ENCODE measurements around the gene MS4A6E. TPM values are rescaled to one million over a fixed set of nuclear protein-coding genes. Genes with fewer than 3 reads are reported as not detected.
"Not testable (repeated sequence)": the region's sequence is repeated elsewhere in the genome, so short reads cannot be mapped to it uniquely, and the experiment has no call there.

MS4A6E gene
- total RNA-seq, 1 donor: not detected

DNA sequence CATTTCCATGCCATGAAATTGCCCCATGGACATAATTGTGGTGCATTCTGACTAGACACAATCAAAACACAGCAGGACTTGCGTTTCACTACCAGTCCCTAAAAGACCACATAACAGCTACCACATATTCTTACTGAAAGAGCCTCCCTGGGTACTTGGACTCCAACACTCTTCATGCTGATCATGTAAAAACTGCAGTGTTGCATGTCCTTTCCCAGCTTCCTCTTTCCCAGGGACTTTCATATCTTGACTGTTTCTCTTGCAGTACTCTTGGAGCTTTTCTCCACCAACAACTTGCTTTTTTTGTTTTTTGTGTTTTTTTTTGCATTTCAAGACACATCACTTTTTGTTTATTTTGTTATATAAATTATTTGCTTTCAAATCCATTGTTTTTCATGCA is 22.9 kb downstream of the MS4A6E start:
- Histone ChIP-seq H3K4me3 (ENCODE audit: low read length) (no peak overlapping the region), H3K4me1 (ENCODE audit: insufficient read depth, low read length) (peaks cover 15% of the 10 kb centered on the region), H3K27me3 (ENCODE audit: insufficient read depth, low read length) (no peaks in the 10 kb centered on the region), H3K9me3 (ENCODE audit: low read depth, low read length) (no peaks in the 10 kb centered on the region)

DNA sequence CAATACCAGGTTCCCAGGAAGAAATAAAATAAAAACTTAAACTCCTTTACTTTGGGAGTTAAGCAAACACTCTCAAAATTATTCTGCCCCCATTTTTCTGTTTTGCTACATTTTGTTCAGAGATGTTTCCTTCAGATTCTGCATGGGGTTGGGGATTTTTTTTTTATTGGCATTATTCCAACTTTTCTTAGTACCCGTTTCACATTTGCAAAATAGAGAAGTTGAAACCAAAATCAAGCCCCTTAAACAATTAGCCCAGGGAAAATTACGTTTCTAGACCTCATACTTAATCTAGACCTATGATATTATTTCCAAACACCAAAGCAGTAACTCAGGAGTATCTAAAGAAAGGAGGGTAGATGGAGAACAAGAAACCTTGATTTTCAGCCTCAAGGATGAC is 30.7 kb downstream of the MS4A6E start:
- H3K4me3 ChIP-seq (ENCODE audit: low read length): no peak overlapping the region
- no peaks in the 10 kb centered on the region for H3K27me3 ChIP-seq (ENCODE audit: insufficient read depth, low read length)
- peaks cover 17% of the 10 kb centered on the region for H3K4me1 ChIP-seq (ENCODE audit: insufficient read depth, low read length)
- no peaks in the 10 kb centered on the region for H3K9me3 ChIP-seq (ENCODE audit: low read depth, low read length)

DNA sequence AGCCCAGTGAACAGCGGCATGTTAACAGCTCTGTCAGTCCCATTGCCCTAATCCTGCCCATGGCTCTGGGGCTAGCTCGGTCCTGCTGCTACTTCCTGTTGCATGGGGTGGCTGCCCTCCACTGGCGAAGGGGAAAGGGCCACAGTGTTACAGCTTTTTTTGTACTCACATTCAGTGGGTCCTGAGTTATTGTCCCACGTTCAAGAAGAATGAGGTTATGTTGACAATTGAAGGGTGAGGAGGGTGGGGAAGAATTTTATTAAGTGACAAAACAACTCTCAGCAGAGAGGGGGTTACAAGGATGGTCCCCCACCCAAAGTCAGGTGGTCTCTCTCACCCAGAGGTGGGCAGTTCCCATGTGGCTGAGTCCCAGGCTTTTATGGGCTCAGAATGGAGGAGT is 33.6 kb downstream of the MS4A6E start:
- H3K9me3 ChIP-seq (ENCODE audit: low read depth, low read length): no peaks in the 10 kb centered on the region
- no peak overlapping the region for H3K4me3 ChIP-seq (ENCODE audit: low read length)
- peaks cover 46% of the 10 kb centered on the region for H3K4me1 ChIP-seq (ENCODE audit: insufficient read depth, low read length)
- H3K27me3 ChIP-seq (ENCODE audit: insufficient read depth, low read length): no peaks in the 10 kb centered on the region

DNA sequence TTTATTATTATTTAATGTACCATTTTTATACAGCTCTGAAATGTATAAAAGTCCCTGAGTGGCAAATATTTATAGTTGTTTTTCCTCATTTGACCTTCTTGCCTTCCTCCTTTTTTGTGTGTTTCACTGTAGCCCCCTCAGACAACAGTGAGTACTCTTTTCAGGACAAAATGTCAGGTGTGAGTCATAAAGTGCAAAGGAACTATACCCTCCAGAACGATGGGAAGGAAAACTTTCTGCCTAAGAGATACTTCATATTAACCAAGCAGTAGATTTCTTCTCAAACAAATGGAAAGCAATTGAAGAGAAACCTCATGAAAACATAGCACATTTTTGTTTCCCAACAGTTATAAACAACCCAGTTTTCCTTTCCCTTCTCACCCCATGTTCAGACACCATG is 35.2 kb downstream of the MS4A6E start:
- H3K9me3 ChIP-seq (ENCODE audit: low read depth, low read length): no peaks in the 10 kb centered on the region
- H3K4me1 ChIP-seq (ENCODE audit: insufficient read depth, low read length): peaks cover 59% of the 10 kb centered on the region
- H3K4me3 ChIP-seq (ENCODE audit: low read length): no peak overlapping the region
- H3K27me3 ChIP-seq (ENCODE audit: insufficient read depth, low read length): no peaks in the 10 kb centered on the region

DNA sequence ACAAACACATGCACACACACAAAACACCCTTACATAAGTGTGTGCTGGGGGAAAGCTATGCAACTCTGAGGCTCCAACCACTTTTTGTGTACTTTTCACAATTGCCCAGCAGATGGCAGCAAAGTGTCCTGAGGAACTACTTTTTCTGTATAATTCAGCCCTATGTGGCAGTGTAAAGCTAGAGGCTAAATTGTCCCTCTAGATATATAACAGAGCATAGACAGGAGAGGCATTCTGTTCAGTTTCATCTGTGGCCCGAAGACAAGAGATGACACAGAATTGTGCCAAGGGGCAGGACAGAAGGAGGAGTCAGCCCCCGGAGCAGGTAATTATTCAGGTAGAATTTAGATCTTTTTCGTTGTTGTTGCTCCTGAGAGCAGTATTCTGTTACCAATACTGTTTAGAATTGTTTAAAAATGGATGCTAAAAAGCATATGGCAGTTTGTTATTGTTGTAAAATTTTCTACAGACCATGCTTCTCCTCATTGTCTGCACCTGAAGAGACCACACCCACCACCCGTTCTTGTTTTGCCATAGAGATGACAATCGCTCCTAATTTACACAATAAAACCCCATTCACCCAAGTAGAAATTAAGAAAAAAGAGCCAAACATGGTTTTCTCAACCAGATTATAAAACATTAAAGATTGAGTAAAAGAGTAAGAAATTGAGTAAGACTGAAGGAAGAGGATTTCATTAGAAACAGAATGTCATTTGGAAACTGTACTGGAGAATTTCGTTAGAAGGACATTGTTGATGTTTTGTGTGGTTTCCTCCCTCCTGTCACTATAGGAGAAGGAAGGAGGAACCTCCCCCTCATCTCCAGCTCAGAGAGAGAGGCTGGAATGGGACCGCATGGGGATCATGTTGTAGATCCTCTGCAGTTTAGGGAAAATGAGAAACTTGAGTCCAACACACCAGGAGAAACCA is 36.8 kb downstream of the MS4A6E start:
- Histone ChIP-seq H3K4me1 (ENCODE audit: insufficient read depth, low read length) (peaks cover 62% of the 10 kb centered on the region), H3K9me3 (ENCODE audit: low read depth, low read length) (no peaks in the 10 kb centered on the region), H3K27me3 (ENCODE audit: insufficient read depth, low read length) (no peaks in the 10 kb centered on the region), H3K4me3 (ENCODE audit: low read length) (peak overlapping the region; percentile 4)

DNA sequence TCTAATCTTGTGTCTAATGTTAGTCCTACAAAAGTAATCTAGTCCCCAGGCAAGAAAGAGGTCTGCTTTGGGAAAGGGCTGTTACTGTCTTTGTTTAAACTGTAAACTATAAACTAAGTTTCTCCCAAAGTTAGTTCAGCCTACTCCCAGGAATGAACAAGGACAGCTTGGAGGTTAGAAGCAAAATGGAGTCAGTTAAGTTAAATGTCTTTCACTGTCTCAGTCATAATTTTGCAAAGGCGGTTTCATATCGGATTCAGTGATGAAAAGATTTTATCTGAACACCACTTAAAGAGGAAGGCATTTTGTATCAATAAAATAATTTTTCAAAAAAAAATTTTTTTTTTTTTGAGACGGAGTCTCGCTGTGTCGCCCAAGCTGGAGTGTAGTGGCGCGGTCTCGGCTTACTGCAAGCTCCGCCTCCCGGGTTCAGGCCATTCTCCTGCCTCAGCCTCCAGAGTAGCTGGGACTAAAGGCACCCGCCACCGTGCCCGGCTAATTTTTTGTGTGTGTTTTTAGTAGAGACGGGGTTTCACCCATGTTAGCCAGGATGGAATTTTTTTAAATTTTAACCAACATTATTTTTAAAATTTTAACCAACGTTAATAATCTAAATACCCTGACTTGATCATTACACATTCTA is 39.3 kb downstream of the MS4A6E start:
- not testable (repeated sequence) for H3K27me3 ChIP-seq (ENCODE audit: insufficient read depth, low read length); H3K4me3 ChIP-seq (ENCODE audit: low read length); H3K9me3 ChIP-seq (ENCODE audit: low read depth, low read length)
- peaks cover 71% of the 10 kb centered on the region for H3K4me1 ChIP-seq (ENCODE audit: insufficient read depth, low read length)

DNA sequence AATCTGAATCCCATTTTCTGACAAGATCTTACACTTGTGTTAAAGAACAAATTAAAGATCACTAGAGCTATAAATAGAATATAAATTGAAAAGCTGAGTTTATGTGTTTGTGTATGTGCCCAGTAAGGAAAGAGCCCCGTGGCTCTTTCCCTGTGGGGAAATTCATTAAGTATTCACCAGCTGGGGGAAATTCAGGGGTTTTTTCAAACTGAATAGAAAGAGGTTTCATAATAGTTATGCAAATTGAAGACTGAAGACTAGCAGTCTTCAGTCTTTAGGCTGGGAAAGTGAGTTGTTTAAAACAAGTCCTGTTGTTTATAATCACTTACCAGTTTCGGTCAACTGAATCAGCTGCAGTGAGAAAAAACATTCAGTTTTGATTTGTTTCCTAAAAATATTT is 40.0 kb downstream of the MS4A6E start:
- Histone ChIP-seq H3K4me3 (ENCODE audit: low read length) (no peak overlapping the region), H3K9me3 (ENCODE audit: low read depth, low read length) (no peaks in the 10 kb centered on the region), H3K4me1 (ENCODE audit: insufficient read depth, low read length) (peaks cover 77% of the 10 kb centered on the region), H3K27me3 (ENCODE audit: insufficient read depth, low read length) (no peaks in the 10 kb centered on the region)

DNA sequence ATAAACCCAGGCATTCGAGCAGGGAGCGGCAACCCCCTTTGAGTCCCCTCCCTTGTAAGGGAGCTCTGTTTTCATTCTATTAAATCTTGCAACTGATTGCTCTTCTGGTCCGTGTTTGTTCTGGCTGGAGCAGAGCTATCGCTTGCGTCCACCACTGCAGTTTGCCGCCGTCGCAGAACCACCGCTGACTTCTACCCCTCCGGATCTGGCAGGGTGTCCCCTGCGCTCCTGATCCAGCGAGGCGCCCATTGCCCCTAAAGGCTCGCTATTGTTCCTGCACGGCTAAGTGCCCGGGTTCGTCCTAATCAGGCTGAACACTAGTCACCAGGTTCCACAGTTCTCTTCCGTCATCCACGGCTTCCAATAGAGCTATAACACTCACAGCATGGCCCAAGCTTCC is 40.8 kb downstream of the MS4A6E start:
- Histone ChIP-seq H3K4me1 (ENCODE audit: insufficient read depth, low read length) (peaks cover 76% of the 10 kb centered on the region), H3K9me3 (ENCODE audit: low read depth, low read length) (no peaks in the 10 kb centered on the region), H3K4me3 (ENCODE audit: low read length) (no peak overlapping the region)

DNA sequence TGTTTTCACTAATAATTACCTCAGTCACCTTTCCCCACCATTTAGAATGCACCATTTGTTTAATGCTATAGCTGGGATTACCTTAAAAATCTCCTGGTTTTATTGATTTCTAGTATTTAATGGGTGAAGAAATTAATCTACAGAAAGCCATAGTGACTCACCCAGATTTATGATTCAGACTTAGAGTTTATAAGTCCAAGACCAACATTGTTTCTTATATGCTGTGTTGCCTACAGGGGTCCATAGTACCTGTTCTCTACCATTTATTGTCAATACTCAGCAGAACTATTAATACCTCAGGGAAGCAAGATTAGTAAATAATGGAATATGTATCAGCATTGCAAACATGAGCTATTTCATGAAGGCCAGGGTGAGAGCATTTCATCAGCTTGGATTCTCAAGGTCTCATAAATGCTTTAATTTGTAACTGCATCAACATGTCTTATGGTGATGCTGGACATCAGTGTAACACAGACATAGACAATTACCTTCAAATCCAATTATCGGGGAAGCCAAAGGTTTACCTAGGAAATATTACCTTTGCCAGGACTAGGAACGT is 43.3 kb downstream of the MS4A6E start:
- Histone ChIP-seq H3K27me3 (ENCODE audit: insufficient read depth, low read length) (no peaks in the 10 kb centered on the region), H3K4me1 (ENCODE audit: insufficient read depth, low read length) (peaks cover 56% of the 10 kb centered on the region)

More for the DNA sequence above, 40.8 kb downstream of the MS4A6E start:
- no peaks in the 10 kb centered on the region for H3K27me3 ChIP-seq (ENCODE audit: insufficient read depth, low read length)

DNA sequence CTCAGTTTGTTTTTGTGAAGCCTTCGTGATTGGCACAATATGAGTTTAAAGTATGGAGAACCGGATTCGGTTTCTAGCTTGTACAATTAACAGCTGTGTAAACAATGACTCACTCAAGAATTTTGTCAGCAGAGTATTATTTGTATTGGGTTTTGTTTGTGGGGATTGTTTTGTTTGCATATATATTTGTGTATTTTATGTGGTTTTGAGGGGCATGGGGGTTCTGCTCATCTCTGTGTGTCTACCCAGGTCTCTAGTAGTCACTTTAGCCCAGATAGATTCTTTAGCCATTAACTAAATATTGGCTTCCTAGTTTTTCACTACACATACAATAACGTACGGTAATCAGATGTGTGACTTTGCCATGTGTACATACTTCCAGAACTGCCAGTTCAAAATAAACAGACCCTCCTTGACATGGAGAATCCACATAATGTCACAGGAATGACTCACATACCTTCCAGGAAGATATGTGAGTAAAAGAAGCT is 43.8 kb downstream of the MS4A6E start:
- Histone ChIP-seq H3K27me3 (ENCODE audit: insufficient read depth, low read length) (no peaks in the 10 kb centered on the region), H3K4me1 (ENCODE audit: insufficient read depth, low read length) (peaks cover 57% of the 10 kb centered on the region), H3K4me3 (ENCODE audit: low read length) (no peak overlapping the region), H3K9me3 (ENCODE audit: low read depth, low read length) (no peaks in the 10 kb centered on the region)

More for the DNA sequence above, 43.3 kb downstream of the MS4A6E start:
- Histone ChIP-seq H3K4me3 (ENCODE audit: low read length) (no peak overlapping the region), H3K9me3 (ENCODE audit: low read depth, low read length) (no peaks in the 10 kb centered on the region)

DNA sequence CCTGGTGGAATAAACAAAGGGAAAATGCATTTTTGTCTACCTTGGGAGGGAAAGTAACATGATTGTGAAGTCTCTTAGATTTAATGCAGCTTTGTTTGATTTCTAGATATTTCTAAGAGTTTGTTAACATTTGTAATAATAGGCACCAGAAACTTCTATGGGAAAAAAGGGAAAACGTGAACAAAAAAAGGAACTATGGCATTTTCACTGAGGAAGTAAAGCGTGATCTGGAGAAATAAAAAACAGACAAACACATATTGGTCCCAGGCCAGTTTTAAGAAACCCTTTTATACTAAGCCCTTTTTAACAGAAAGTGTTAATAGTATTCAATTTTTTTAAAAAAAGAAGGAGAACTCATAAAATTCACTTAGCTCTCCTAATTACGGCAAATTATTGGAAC is 44.3 kb downstream of the MS4A6E start:
- Histone ChIP-seq H3K4me3 (ENCODE audit: low read length) (no peak overlapping the region), H3K27me3 (ENCODE audit: insufficient read depth, low read length) (no peaks in the 10 kb centered on the region), H3K4me1 (ENCODE audit: insufficient read depth, low read length) (peaks cover 57% of the 10 kb centered on the region), H3K9me3 (ENCODE audit: low read depth, low read length) (no peaks in the 10 kb centered on the region)

DNA sequence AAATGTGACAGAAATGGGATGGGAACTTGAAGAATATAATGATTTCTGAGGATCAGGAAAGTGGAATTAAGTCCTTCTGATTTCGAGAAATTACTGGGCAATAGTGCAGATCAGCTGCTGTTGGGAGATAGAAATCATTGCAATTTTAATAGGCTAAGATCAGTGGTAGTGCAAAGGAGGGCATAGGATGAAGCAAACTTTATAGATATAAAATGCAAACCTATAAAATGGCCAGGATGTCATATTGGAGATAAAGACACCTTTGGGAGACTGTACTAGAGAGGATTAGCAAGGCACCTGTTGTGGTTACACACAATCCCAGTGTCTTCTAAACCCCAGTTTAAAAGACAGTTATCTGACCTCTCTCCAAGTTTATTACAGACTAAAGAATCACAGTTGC is 44.8 kb downstream of the MS4A6E start:
- Histone ChIP-seq H3K4me3 (ENCODE audit: low read length) (no peak overlapping the region), H3K4me1 (ENCODE audit: insufficient read depth, low read length) (peaks cover 59% of the 10 kb centered on the region), H3K27me3 (ENCODE audit: insufficient read depth, low read length) (no peaks in the 10 kb centered on the region), H3K9me3 (ENCODE audit: low read depth, low read length) (no peaks in the 10 kb centered on the region)

DNA sequence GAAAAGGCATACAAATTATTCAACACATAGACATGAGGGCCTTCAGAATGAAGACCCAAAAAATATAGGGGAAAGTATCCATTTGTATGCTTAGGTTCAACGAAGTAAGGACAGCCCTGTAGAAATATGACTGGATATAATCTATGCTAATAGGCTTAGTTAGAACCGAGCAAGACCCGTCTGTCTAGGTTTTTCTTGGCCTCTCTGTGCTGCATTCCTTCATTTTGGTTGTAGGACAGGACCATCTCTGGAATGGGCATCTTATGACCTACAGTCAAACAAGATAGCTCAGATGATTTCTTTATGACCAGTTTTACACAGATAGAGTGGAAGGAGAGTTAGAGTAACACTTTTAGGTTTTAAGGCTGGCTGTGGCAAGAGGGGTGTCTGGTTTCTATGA is 45.7 kb downstream of the MS4A6E start:
- H3K4me3 ChIP-seq (ENCODE audit: low read length): no peak overlapping the region
- no peaks in the 10 kb centered on the region for H3K9me3 ChIP-seq (ENCODE audit: low read depth, low read length)
- no peaks in the 10 kb centered on the region for H3K27me3 ChIP-seq (ENCODE audit: insufficient read depth, low read length)
- H3K4me1 ChIP-seq (ENCODE audit: insufficient read depth, low read length): peaks cover 60% of the 10 kb centered on the region

DNA sequence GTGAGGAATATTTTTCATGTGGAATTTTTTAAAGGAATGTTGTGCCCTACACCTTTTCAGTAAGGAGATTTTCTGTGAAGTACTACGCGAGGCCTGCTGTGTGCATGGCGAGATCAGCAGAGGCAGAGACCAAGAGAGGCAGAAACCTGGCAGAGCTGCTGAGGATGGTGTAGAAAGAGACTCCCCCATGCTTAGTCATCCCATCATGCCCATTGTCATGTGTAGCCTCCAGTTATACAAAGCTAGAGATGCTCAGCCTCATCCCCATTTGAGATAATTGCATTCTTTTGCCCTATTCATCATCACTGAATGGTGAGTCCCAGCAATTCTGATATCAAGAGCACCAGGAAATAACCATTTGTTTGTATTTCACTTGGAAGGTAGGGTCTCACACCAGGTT is 48.3 kb downstream of the MS4A6E start:
- H3K4me1 ChIP-seq (ENCODE audit: insufficient read depth, low read length): peaks cover 67% of the 10 kb centered on the region
- no peak overlapping the region for H3K4me3 ChIP-seq (ENCODE audit: low read length)
- H3K9me3 ChIP-seq (ENCODE audit: low read depth, low read length): no peaks in the 10 kb centered on the region
- H3K27me3 ChIP-seq (ENCODE audit: insufficient read depth, low read length): no peaks in the 10 kb centered on the region

DNA sequence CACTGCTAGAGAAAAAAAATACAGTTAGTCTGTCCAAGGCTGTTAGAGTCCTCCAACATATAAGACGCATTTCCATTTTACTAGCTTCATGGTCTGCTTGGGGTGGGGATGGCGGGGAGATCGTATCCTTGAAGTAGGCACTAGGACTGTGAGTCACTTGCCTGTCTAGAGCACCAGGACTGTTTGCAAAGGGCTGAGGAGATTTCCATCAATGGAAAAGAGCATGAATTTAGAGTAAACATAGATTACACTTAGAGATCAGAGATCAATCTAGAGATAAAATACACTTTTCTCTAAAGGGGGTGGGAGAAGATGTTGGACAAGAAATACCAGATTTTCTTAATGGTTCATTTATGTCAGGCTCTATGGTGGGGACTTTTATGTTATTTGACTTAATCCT is 49.5 kb downstream of the MS4A6E start:
- Histone ChIP-seq H3K4me3 (ENCODE audit: low read length) (no peak overlapping the region), H3K27me3 (ENCODE audit: insufficient read depth, low read length) (no peaks in the 10 kb centered on the region), H3K4me1 (ENCODE audit: insufficient read depth, low read length) (peaks cover 64% of the 10 kb centered on the region), H3K9me3 (ENCODE audit: low read depth, low read length) (no peaks in the 10 kb centered on the region)
